Epithelial cell of prostate (primary cell): Measurements from ENCODE around the gene KIF6.
"Not testable (repeated sequence)": the region's sequence is repeated elsewhere in the genome, so short reads cannot be mapped to it uniquely, and the experiment has no call there.

Source experiments
- DNase-seq: peaks from one replicate; pipeline ENCODE4 v3.0.0-alpha.2; 2011; ENCODE audit warnings: low read depth, low spot score
- H3K27ac ChIP-seq: fragments of 450-650 bp; 2 replicates; pipeline ENCODE4 v1.5.1; 2017; ENCODE audit warnings: mild to moderate bottlenecking

KIF6 gene

GRCh38 chr6:39516471-39516870, 208.7 kb downstream of the KIF6 start:
- no peak for DNase-seq
- no peak overlapping the region for H3K27ac ChIP-seq

- DNase-seq: no peak
- H3K27ac ChIP-seq: no peak overlapping the region
These were observed 209.7 kb downstream of the KIF6 start for GRCh38 chr6:39515471-39515870.

DNA sequence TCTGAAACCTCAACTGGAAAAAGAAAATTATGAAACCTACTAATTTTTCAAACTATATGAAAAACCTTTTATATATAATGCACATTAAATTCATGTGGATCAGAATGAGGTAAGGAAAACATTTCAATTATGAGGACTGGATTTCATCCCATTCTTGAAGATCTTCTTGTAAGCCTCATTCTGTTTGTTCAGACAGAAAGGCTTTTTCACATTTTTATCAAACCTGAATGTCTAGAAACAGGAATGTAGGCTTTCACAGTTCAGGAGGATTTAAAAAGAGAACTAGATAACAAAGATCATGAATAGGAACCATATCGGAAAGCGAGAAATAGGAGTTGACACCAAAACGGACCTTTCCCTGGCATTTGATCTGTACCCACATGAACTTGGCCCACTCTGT, 210.2 kb downstream of the KIF6 start:
- DNase-seq: no peak
- H3K27ac ChIP-seq: no peak overlapping the region

DNA sequence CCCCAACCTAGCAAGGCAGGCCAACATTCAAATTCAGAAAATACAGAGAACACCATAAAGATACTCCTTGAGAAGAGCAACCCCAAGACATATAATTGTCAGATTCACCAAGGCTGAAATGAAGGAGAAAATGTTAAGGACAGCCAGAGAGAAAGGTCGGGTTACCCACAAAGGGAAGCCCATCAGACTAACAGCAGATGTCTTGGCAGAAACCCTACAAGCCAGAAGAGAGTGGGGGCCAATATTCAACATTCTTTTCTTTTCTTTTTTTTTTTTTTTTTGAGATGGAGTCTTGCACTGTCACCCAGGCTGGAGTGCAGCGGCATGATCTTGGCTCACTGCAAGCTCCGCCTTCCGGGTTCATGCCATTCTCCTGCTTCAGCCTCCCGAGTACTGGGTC, 215.4 kb downstream of the KIF6 start:
- not testable (repeated sequence) for DNase-seq, H3K27ac ChIP-seq

- H3K27ac ChIP-seq: no peak overlapping the region
These were observed 216.7 kb downstream of the KIF6 start for GRCh38 chr6:39508515-39508914.

GRCh38 chr6:39507331-39507998, 217.7 kb downstream of the KIF6 start:
- H3K27ac ChIP-seq: no peak overlapping the region
- DNase-seq: no peak

More at GRCh38 chr6:39508515-39508914, 216.7 kb downstream of the KIF6 start:
- no peak for DNase-seq

- not testable (repeated sequence) for H3K27ac ChIP-seq, DNase-seq
These were observed 222.7 kb downstream of the KIF6 start for GRCh38 chr6:39502362-39502955.

DNA sequence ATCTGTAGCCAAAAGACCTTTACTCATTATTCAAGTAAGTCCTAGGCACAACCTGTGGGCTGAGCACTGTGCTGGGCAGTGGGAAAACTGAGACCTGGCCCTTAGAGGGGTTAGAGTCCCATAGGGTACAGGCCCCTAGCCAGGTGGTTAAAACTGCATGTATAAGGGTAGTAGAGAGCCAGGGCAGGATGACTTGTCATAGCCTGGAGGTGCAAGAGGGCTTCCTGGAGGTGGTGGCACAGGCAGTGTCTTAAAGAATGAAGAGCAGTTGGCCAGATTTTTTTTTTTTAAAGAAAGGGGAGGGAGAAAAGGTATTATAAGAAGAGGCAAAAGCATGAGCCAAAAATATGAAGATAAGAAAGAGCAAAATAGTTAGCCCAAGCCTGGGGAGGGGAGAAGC, 226.2 kb downstream of the KIF6 start:
- no peak for DNase-seq
- H3K27ac ChIP-seq: no peak overlapping the region

DNA sequence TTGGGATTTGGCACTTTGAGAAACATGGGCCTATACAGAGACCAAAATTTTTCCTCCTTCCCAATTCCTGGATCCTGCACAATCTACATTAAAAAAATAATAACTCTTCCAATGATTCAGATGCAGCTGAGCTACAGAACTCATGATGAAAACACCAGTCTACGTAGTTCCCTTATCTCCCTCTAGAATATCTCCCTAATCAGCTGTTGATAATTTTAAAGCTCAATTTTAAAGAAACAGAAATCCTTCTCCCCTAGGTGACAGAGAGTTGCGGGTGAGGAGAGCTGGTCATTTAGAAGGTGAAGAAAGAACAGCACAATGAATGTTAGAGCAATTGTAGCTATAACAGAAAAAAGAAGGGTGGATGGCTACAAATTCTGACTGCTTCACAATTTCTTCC, 227.1 kb downstream of the KIF6 start:
- no peak for DNase-seq
- no peak overlapping the region for H3K27ac ChIP-seq

- no peak for DNase-seq
- H3K27ac ChIP-seq: no peak overlapping the region
These were observed 228.3 kb downstream of the KIF6 start for GRCh38 chr6:39496915-39497314.

GRCh38 chr6:39496456-39496855, 228.8 kb downstream of the KIF6 start:
- H3K27ac ChIP-seq: no peak overlapping the region
- DNase-seq: no peak

DNA sequence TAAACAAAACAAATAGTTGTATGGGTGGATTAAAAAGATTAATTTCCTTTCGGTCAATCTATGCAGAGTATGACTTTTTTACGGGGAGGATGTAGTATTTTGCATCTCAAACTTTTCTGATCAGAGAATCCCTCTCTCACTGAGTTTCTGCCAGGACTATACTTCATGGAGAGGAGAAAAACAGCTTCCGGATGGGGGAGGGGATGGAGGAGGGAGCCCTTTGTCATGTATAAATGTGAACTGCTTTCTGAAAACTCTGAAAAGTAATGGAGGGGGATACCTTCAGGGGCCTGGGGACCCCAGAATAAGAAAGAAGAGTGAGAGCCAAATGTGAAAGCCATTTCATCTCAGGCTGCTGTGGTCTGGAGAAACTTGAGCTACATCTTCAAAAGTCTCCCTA, 229.6 kb downstream of the KIF6 start:
- DNase-seq: no peak
- H3K27ac ChIP-seq: no peak overlapping the region

DNA sequence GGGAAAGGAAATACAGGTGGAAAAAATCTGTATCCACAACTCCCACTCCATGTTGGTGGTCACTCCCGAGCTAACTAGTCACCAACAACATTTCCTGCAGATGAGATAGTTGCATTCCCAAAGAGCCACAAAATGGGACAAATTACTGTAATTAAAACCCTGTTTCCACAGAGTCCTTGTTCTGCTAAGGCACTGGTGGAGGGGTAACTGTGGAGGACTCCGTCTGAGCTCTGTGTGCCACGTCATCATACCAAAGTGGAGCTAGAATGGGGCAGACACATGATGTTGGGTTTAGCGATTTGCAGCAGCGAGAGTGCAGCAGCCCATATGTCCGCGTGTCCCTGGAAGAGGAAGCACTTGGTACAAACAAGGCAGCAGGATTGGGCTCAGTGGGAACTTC, 230.2 kb downstream of the KIF6 start:
- no peak overlapping the region for H3K27ac ChIP-seq
- DNase-seq: no peak

DNA sequence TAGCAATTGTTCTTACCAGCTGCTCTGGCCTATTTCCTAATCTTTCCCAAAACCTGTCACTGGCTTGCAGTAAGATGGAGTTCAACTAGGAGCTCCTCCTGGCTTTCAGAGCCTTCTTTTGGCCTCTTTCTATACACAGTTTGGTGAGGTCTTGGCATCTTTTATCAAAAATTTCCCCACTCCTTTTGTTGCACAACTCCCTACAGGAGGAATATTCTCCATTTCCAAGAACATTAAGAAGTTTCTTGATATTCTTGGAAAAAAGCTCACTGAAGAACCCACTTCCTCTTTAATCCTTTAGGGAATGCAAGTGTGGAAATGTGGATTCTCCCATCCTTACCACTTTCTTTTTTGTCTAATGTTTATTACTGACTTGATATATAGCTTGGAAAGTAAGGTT, 231.4 kb downstream of the KIF6 start:
- no peak for DNase-seq
- H3K27ac ChIP-seq: no peak overlapping the region

DNA sequence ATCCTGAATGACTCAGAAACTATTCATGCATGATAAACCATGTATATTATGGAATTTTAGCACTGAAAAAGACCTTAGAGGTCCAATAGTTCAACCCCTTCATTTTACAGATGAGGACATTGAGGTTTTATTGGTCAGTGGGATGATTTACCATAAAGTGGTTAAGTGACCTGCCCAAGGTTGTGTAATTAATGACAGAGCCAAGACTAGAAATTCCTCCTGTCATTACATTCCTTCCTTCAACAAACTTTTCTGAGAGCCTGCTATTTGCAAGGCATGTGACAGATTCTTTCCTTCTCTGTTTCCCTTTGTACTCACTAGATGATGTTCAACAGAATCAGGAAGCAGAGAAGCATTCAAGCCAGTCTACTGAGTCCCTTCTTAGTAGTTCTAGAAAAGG, 232.0 kb downstream of the KIF6 start:
- DNase-seq: no peak

DNA sequence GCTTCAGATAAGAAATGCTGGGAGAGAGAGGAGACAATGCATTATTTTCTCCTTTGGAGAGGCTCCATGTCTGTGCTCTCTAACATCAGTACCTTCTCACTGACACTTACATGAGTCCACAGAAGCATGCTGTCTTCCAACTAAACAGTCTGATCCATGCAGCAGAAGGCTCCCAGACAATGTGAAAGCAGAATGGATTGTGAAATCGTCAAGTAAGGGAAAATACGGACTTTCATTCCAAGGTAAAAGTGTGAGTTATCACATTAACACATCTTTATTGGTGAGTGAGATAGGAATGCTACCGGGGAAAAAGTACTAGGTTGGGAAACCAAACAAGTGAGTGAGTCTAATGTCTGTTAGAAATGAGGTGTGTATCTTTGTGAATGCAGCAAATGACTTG, 235.1 kb downstream of the KIF6 start:
- no peak for DNase-seq
- no peak overlapping the region for H3K27ac ChIP-seq

More for the DNA sequence above, 232.0 kb downstream of the KIF6 start:
- H3K27ac ChIP-seq: no peak overlapping the region

DNA sequence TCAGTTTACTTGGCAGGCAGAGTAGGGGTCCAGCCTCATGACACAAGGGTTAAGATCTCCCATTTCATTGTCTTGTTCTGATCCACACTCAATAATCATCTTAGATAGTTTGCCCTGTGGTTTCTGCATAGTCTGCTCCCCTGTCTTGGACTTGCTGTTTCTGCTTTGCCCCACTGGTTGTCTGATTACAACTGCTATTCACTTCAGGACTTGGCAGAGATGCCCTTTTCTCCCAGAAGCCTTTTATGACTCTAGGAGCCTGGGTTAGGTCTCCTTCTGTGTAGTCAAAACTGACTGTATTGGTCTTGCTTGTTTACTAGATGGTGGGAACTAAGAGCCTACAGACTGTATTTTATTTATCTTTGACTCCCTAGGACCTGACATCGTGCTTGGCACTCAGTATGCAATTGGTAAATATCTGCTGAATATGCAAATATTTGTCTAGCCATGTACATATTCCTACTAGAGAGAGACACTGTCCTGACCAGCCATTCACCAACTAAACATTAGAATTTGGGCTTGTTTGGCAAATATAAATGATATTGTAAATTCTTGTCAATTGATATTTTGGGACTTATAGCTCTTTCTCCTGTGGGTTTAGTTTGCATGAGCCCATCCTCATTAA, 236.8 kb downstream of the KIF6 start:
- H3K27ac ChIP-seq: no peak overlapping the region
- no peak for DNase-seq

DNA sequence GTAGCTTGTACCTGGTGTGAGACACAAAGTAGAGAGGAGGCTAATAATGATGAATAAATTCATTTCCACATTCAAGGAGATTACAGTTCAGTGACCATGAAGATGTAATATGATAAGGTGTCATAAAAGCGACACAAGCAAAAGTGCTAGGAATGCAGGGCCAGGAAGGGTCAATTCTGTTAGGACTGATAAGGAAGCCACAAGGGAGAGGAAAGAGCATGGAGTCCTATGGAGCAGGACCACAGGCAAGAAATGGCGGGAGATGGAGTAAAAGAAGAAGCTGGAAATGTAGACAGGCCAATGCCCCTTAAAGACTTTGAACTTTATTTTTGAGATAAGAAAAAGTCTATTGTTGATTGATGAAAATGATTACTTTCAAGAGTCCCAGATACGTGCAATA, 240.9 kb downstream of the KIF6 start:
- no peak overlapping the region for H3K27ac ChIP-seq

GRCh38 chr6:39479819-39480218, 245.4 kb downstream of the KIF6 start:
- not testable (repeated sequence) for DNase-seq, H3K27ac ChIP-seq

More for the DNA sequence above, 240.9 kb downstream of the KIF6 start:
- DNase-seq: no peak

- DNase-seq: no peak
- no peak overlapping the region for H3K27ac ChIP-seq
These were observed 248.5 kb downstream of the KIF6 start for GRCh38 chr6:39476670-39477069.

DNA sequence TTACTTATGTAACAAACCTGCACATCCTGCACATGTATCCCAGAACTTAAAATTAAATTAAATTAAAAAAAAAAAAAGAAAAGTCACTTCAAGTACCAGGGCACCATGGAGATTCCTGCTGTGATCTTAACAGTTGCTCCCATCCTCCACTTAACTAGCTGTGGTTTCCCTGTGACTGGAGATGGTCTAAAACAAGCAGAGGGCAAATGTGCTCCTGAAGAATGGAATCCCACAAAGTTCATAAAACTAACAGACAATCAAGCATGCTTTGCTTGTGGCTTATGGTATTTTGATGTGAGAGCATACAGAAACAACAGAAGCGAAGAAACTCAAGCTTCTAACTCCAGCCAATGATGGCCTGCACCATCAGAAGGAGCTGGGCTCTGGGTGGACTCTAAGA, 249.1 kb downstream of the KIF6 start:
- DNase-seq: no peak
- H3K27ac ChIP-seq: no peak overlapping the region
